Activated CD4-positive, alpha-beta memory T cell treated with anti-CD3 and anti-CD28 coated beads for 36 hours (primary cell): ENCODE results near the gene U2AF1L4. TPM values are rescaled to one million over a fixed set of nuclear protein-coding genes. Genes with fewer than 3 reads are reported as not detected.
A peak's percentile ranks its signal among the peaks of the same experiment; 100 is the strongest.

Experiments
- CTCF ChIA-PET: fragments of 350-600 bp; sonication (Branson Sonifier 250); formaldehyde crosslinking; loops from one replicate; lab custom pipeline; 2021; ENCODE audit warnings: antibody characterized with exemption, inconsistent platforms; lab: Charles Lee
- POLR2A ChIA-PET: fragments of 350-600 bp; sonication (Branson Sonifier 250); formaldehyde crosslinking; loops from one replicate; lab custom pipeline; 2021; ENCODE audit warnings: antibody characterized with exemption; lab: Charles Lee
- DNase-seq: peaks from one replicate; pipeline ENCODE4 v3.0.0-alpha.2; 2020
- H3K27ac Mint-ChIP-seq: one replicate; pipeline ENCODE4 v1.8.0; 2021; ENCODE audit warnings: mixed read lengths
- H3K27me3 Mint-ChIP-seq: one replicate; pipeline ENCODE4 v1.8.0; 2021; ENCODE audit warnings: mixed read lengths
- H3K36me3 Mint-ChIP-seq: one replicate; pipeline ENCODE4 v1.8.0; 2021; ENCODE audit warnings: mixed read lengths
- H3K4me1 Mint-ChIP-seq: one replicate; pipeline ENCODE4 v1.8.0; 2021; ENCODE audit warnings: low read depth, mixed read lengths
- H3K4me3 Mint-ChIP-seq: one replicate; pipeline ENCODE4 v1.8.0; 2021; ENCODE audit warnings: mild to moderate bottlenecking, mixed read lengths
- H3K9me3 Mint-ChIP-seq: one replicate; pipeline ENCODE4 v1.8.0; 2021; ENCODE audit warnings: mixed read lengths
- intact Hi-C: fragments of 100-400 bp; cut with micrococcal nuclease; formaldehyde crosslinking; loops from one replicate; pipeline ENCODE4 v1.15.1; 2023
- total RNA-seq, 2 experiments: library from RNA; stranded (reverse); gene quantifications; one replicate each; pipeline ENCODE4 v1.2.3, GENCODE V29; 2021

The U2AF1L4 gene
- total RNA-seq, 2 experiments from 2014 or later: 34.6 to 37.8 TPM

GRCh38 chr19:35742121-35742724, 3.0 kb downstream of the U2AF1L4 start, which contains the start of gene IGFLR1:
Gene IGFLR1 (minus strand): TSS chr19:35742452. CDS start chr19:35741180, 1,272 bp downstream.
- peak; percentile 89 for DNase-seq
- ChIA-PET POLR2A (interaction anchor here (0.7 to 4.3 kb wide), 5 partner anchors 17 to 40 kb away, joined by 3 to 45 read pairs (median 3); no protein-coding TSS in a partner anchor), CTCF (interaction anchor here (1.2 to 3.6 kb wide), 5 partner anchors 15 to 189 kb away, joined by 3 to 24 read pairs (median 5); no protein-coding TSS in a partner anchor)
- peak within 1 kb of the TSS; percentile 93 for H3K4me3 Mint-ChIP-seq
- peak within 1 kb of the TSS; percentile 98 for H3K27ac Mint-ChIP-seq
- H3K9me3 Mint-ChIP-seq: no peaks in the 10 kb centered on the region
- H3K36me3 Mint-ChIP-seq: peaks cover 35% of the 10 kb centered on the region
- intact Hi-C loops: loop anchor here (10.0 kb wide), 3 partner anchors 97 to 473 kb away; partner anchors contain the start of genes COX6B1, ETV2, OVOL3 and POLR2I
- no peaks in the 10 kb centered on the region for H3K27me3 Mint-ChIP-seq
- peaks cover 39% of the 10 kb centered on the region for H3K4me1 Mint-ChIP-seq

- CTCF ChIA-PET: interaction anchor here (1.0 to 3.6 kb wide), 7 partner anchors 23 to 93 kb away, joined by 3 to 24 read pairs (median 4); partner anchors contain the start of genes COX6B1 and ZBTB32
- Mint-ChIP-seq H3K9me3 (no peaks in the 10 kb centered on the region), H3K4me1 (peaks cover 37% of the 10 kb centered on the region), H3K36me3 (peaks cover 43% of the 10 kb centered on the region), H3K27me3 (no peaks in the 10 kb centered on the region), H3K27ac (peak overlapping the region; percentile 98), H3K4me3 (peak overlapping the region; percentile 93)
- POLR2A ChIA-PET: interaction anchor here (0.6 to 3.2 kb wide), 6 partner anchors 11 to 129 kb away, joined by 3 to 34 read pairs (median 7); partner anchors contain the start of genes HSPB6 and PROSER3
- DNase-seq: no peak
- intact Hi-C loops: loop anchor here (2.0 to 10.0 kb wide), 4 partner anchors 44 to 474 kb away; partner anchors contain the start of genes COX6B1, ETV2, OVOL3 and POLR2I
These were observed 4.1 kb downstream of the U2AF1L4 start for GRCh38 chr19:35741203-35741515.

- peak; percentile 98 for DNase-seq
- CTCF ChIA-PET: interaction anchor here (1.0 to 3.6 kb wide), 7 partner anchors 22 to 92 kb away, joined by 3 to 24 read pairs (median 4); partner anchors contain the start of genes COX6B1 and ZBTB32
- POLR2A ChIA-PET: interaction anchor here (0.5 to 3.2 kb wide), 9 partner anchors 10 to 191 kb away, joined by 3 to 34 read pairs (median 3); partner anchors contain the start of genes HSPB6 and PROSER3
- peaks cover 31% of the 10 kb centered on the region for H3K4me1 Mint-ChIP-seq
- H3K27ac Mint-ChIP-seq: peak overlapping the region; percentile 90
- H3K9me3 Mint-ChIP-seq: no peaks in the 10 kb centered on the region
- H3K4me3 Mint-ChIP-seq: peak overlapping the region; percentile 89
- peaks cover 44% of the 10 kb centered on the region for H3K36me3 Mint-ChIP-seq
- intact Hi-C loops: loop anchor here (1.0 to 10.0 kb wide), 5 partner anchors 23 to 474 kb away; partner anchors contain the start of genes COX6B1, ETV2, OVOL3 and POLR2I
- no peaks in the 10 kb centered on the region for H3K27me3 Mint-ChIP-seq
These were observed 4.6 kb downstream of the U2AF1L4 start for GRCh38 chr19:35740423-35741202.

DNA sequence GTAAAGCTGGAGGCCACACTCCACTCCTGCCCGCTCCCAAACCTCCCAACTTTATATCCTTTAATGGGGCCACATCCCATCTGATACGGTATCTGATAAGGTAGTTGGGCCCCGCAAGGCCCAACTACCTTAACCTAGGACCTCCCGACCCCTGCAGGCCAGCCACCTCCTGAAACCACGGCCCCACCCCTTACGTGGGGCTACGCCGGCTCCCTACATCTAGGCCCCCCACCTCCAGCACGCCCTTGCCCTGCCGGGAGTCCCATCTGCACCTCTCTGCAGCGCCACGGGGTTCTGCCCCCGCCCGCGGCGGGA, 5.2 kb downstream of the U2AF1L4 start:
- Mint-ChIP-seq H3K27me3 (no peaks in the 10 kb centered on the region), H3K4me1 (peaks cover 30% of the 10 kb centered on the region), H3K36me3 (peaks cover 48% of the 10 kb centered on the region), H3K9me3 (no peaks in the 10 kb centered on the region), H3K4me3 (peak overlapping the region; percentile 89), H3K27ac (no peak overlapping the region)
- POLR2A ChIA-PET: interaction anchor here (0.5 to 3.2 kb wide), 9 partner anchors 9 to 195 kb away, joined by 3 to 34 read pairs (median 3); no protein-coding TSS in a partner anchor
- CTCF ChIA-PET: interaction anchor here (1.0 to 3.6 kb wide), 5 partner anchors 21 to 45 kb away, joined by 3 to 24 read pairs (median 4); partner anchors contain the start of gene ZBTB32
- DNase-seq: no peak
- intact Hi-C loops: loop anchor here (1.0 to 10.0 kb wide), 5 partner anchors 23 to 475 kb away; partner anchors contain the start of genes COX6B1, ETV2, OVOL3 and POLR2I

DNA sequence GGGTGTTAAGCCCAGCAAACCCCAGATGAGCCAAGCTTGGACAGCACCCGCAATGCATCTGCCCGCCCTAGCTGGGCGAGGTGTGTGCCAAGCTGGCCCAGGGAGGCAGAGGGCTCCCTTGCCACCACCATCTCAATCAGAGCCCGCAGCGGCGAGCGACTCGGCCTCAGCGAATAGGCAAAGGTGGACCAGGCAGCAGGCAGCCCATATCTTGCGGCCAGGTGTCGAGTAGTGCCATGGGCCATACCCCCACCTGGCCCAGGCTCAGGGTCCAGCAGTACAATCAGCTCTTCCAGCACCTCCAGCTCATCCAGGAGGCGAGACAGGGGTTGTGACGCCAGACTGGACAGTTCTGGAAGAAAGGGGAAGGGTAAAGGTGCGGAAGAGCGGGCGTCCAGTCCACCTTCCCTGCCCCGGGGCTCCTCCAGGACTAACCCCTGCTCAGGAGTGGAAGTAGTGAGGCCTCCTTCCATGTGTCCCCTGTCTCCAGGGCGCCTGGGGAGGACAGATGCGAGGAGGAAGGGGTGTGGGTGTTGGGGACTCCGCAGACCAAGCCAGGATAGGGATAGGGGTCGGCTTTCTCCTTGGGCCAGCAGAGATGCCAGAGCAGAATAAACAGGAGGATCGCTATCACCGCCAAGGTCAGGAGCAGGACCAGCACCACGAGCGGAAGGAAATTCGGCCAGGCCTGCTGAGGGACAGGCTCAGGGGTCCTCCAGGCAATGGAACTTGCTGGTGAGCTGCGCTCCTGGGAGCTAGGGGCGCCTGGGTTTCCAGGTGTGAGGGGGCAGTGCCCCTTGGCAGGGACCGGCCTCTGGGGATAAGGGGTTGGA, 5.7 kb downstream of the U2AF1L4 start:
- ChIA-PET POLR2A (interaction anchor here (0.6 to 3.2 kb wide), 5 partner anchors 9 to 196 kb away, joined by 3 to 34 read pairs (median 6); no protein-coding TSS in a partner anchor), CTCF (interaction anchor here (1.2 to 3.6 kb wide), 4 partner anchors 21 to 47 kb away, joined by 3 to 24 read pairs (median 4); no protein-coding TSS in a partner anchor)
- Mint-ChIP-seq H3K27me3 (no peaks in the 10 kb centered on the region), H3K27ac (no peak overlapping the region), H3K4me3 (peak overlapping the region; percentile 89), H3K4me1 (peaks cover 29% of the 10 kb centered on the region), H3K9me3 (no peaks in the 10 kb centered on the region), H3K36me3 (peaks cover 51% of the 10 kb centered on the region)
- DNase-seq: no peak
- intact Hi-C loops: loop anchor here (1.0 to 10.0 kb wide), 5 partner anchors 22 to 475 kb away; partner anchors contain the start of genes COX6B1, ETV2, OVOL3 and POLR2I

- H3K27ac Mint-ChIP-seq: no peak overlapping the region
- intact Hi-C loops: no loop called here
- no peaks in the 10 kb centered on the region for H3K27me3 Mint-ChIP-seq
- H3K4me1 Mint-ChIP-seq: peaks cover 23% of the 10 kb centered on the region
- H3K4me3 Mint-ChIP-seq: no peak overlapping the region
- no peaks in the 10 kb centered on the region for H3K9me3 Mint-ChIP-seq
- ChIA-PET POLR2A (interaction anchor here (3.2 kb wide), 1 partner anchor 19 kb away, joined by 34 read pairs; no protein-coding TSS in a partner anchor), CTCF (interaction anchor here (1.2 to 1.6 kb wide), 2 partner anchors 21 to 46 kb away, joined by 3 to 4 read pairs; no protein-coding TSS in a partner anchor)
- H3K36me3 Mint-ChIP-seq: peaks cover 56% of the 10 kb centered on the region
- no peak for DNase-seq
These were observed 6.4 kb downstream of the U2AF1L4 start for GRCh38 chr19:35738887-35739229.

DNA sequence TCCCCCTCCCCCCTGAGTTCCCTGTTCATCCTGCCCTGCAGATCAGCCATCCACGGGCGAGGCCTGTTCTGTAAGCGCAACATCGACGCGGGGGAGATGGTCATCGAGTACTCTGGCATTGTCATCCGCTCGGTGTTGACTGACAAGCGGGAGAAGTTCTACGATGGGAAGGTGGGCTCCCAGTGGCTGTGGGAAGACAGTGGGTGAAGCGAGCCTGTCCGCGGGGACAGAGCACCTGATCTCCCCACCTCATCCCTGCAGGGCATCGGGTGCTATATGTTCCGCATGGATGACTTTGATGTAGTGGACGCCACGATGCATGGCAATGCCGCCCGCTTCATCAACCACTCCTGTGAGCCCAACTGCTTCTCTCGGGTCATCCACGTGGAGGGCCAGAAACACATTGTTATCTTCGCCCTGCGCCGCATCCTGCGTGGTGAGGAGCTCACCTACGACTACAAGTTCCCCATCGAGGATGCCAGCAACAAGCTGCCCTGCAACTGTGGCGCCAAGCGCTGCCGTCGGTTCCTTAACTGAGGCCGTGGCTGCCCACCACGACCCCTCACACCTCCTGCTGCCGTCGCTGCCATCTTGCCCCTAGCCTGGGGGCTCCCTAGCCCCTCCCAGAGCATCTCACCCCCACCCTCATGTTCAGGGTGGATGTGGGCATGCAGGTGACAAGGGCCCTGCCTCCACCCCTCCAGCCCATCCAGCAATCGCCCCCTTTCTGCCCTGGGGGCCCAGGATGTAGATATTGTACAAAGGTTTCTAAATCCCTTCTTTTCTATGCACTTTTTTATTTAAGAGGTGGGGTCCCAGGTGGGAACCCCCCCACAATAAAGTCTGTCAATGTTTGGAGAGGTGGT, 7.0 kb downstream of the U2AF1L4 start:
- intact Hi-C loops: no loop called here
- Mint-ChIP-seq H3K27ac (no peak overlapping the region), H3K9me3 (no peaks in the 10 kb centered on the region), H3K4me3 (no peak overlapping the region), H3K4me1 (peaks cover 19% of the 10 kb centered on the region), H3K36me3 (peaks cover 55% of the 10 kb centered on the region), H3K27me3 (no peaks in the 10 kb centered on the region)
- ChIA-PET CTCF (interaction anchor here (1.1 to 1.6 kb wide), 4 partner anchors 20 to 81 kb away, joined by 3 to 4 read pairs (median 4); no protein-coding TSS in a partner anchor), POLR2A (interaction anchor here (1.4 to 3.2 kb wide), 3 partner anchors 18 to 25 kb away, joined by 4 to 34 read pairs (median 7); no protein-coding TSS in a partner anchor)
- no peak for DNase-seq

- no peaks in the 10 kb centered on the region for H3K27me3 Mint-ChIP-seq
- ChIA-PET POLR2A (interaction anchor here (0.8 to 2.4 kb wide), 4 partner anchors 12 to 146 kb away, joined by 3 to 7 read pairs (median 4); no protein-coding TSS in a partner anchor), CTCF (interaction anchor here (0.6 to 1.5 kb wide), 3 partner anchors 26 to 82 kb away, joined by 3 to 4 read pairs (median 4); no protein-coding TSS in a partner anchor)
- no peaks in the 10 kb centered on the region for H3K9me3 Mint-ChIP-seq
- peak overlapping the region; percentile 67 for H3K27ac Mint-ChIP-seq
- DNase-seq: peak; percentile 42
- H3K36me3 Mint-ChIP-seq: peaks cover 47% of the 10 kb centered on the region
- H3K4me3 Mint-ChIP-seq: no peak overlapping the region
- intact Hi-C loops: loop anchor here (1.0 kb wide), 1 partner anchor 44 kb away; no protein-coding TSS in a partner anchor
- H3K4me1 Mint-ChIP-seq: peaks cover 11% of the 10 kb centered on the region
These were observed 8.0 kb downstream of the U2AF1L4 start for GRCh38 chr19:35736913-35737886.

DNA sequence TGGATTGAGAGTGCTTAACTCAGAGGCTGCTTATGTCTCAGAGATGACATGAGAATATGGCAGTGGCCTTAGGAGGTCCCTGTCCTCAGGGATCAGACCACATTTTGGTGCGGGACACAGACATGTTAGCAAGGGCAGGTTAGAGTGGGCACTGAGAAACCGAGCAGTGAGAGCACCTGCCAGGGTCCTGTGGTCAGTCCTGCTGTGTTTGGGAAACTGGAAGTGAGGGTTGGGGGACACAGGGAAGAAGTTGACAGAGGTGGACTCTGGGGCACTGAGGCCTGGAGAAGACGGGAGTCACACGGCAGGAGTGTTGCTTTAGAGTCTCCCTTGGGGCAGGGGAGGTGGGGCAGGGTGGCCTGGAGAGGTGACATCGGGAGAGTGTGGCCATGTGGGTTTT, 10.3 kb downstream of the U2AF1L4 start:
- peaks cover 10% of the 10 kb centered on the region for H3K4me1 Mint-ChIP-seq
- intact Hi-C loops: no loop called here
- POLR2A ChIA-PET: no interaction called here
- DNase-seq: no peak
- peaks cover 53% of the 10 kb centered on the region for H3K36me3 Mint-ChIP-seq
- CTCF ChIA-PET: no interaction called here
- H3K27me3 Mint-ChIP-seq: no peaks in the 10 kb centered on the region
- H3K4me3 Mint-ChIP-seq: no peak overlapping the region
- H3K9me3 Mint-ChIP-seq: no peaks in the 10 kb centered on the region
- H3K27ac Mint-ChIP-seq: no peak overlapping the region
